OCI-LY1 (cell line): ENCODE results near the gene STRADB.

Experiments used
- CTCF ChIP-seq: fragments of 200-600 bp; sonication (generic), shearing (Covaris generic); IDR thresholded peaks from 2 replicates; pipeline ENCODE4 v1.5.1; 2017; ENCODE audit warnings: mild to moderate bottlenecking, antibody characterized with exemption, low read length, moderate library complexity, mixed read lengths
- EZH2 ChIP-seq: fragments of 200-600 bp; sonication (generic), shearing (Covaris generic); IDR thresholded peaks from 2 replicates; pipeline ENCODE4 v1.8.0; 2017; ENCODE audit warnings: borderline replicate concordance, mixed run types, mild to moderate bottlenecking, antibody characterized with exemption, low read length, moderate library complexity, mixed read lengths

- TF ChIP-seq CTCF (no peak), EZH2 (no peak)
These were observed 42.6 kb upstream of the STRADB start for GRCh38 chr2:201408931-201409330.
